Activated T-cell treated with anti-CD3 and anti-CD28 coated beads, Interleukin-2, amount 50 U/mL, for 72 hours (primary cell): ENCODE results near the gene MOK. TPM values are rescaled to one million over a fixed set of nuclear protein-coding genes. Genes with fewer than 3 reads are reported as not detected.

Experiments
- ATAC-seq, 2 donors: fragments of 150-1000 bp; cut with Tn5 transposase; replicated peaks in 1 of 2; 2 replicates each; pipeline ENCODE4 v1.10.0; 2021; ENCODE audit warnings: moderate library complexity in 2 of 2, mild to moderate bottlenecking in 1 of 2
- DNase-seq, 2 donors: peaks; one replicate each; pipeline ENCODE4 v3.0.0; 2021 to 2022; ENCODE audit warnings: mixed read lengths in 1 of 2
- H3K27ac Mint-ChIP-seq: one replicate; pipeline ENCODE4 v1.8.0; 2022; ENCODE audit warnings: mild to moderate bottlenecking, moderate library complexity, mixed read lengths
- H3K27me3 Mint-ChIP-seq: one replicate; pipeline ENCODE4 v1.8.0; 2022; ENCODE audit warnings: low read depth, mixed read lengths
- H3K36me3 Mint-ChIP-seq, 2 donors: one replicate each; pipeline ENCODE4 v1.8.0; 2022; ENCODE audit warnings: mixed read lengths in 2 of 2, mild to moderate bottlenecking in 1 of 2; ENCODE audit not compliant: insufficient read depth in 2 of 2
- H3K4me1 Mint-ChIP-seq: one replicate; pipeline ENCODE4 v1.8.0; 2022; ENCODE audit warnings: low read depth, mixed read lengths
- H3K4me3 Mint-ChIP-seq, 2 donors: one replicate each; pipeline ENCODE4 v1.8.0; 2022; ENCODE audit warnings: mild to moderate bottlenecking in 2 of 2, mixed read lengths in 2 of 2, moderate library complexity in 2 of 2
- H3K9me3 Mint-ChIP-seq, 2 donors: one replicate each; pipeline ENCODE4 v1.8.0; 2022; ENCODE audit warnings: mixed read lengths in 2 of 2
- total RNA-seq, 2 donors: library from RNA; stranded (reverse); gene quantifications; one replicate each; pipeline ENCODE4 v1.2.3, GENCODE V29; 2022

The MOK gene
- total RNA-seq, 2 donors from 2014 or later = 2.8 to 5.7 TPM

DNA sequence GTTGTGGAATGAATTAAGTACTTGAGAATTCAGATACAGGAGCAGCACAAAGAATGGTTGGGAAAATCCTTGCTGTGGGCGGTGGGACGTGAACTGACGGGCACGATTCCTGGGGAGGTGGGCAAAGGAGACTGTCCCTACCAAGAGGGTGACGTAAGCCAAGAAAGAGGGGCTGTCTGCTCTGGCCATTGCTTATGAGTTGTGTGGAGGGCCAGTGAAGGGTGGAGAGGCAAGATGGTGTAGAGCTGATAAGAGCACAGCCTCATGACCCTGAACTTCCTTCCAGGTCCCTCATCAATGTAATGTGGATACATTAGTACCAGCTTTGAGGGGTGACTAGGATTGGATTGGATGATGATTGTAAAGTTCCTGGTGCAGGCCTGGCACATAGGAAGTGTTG, 115.1 kb downstream of the MOK start:
- Mint-ChIP-seq H3K4me1 (peaks cover 50% of the 10 kb centered on the region), H3K27me3 (no peaks in the 10 kb centered on the region), H3K27ac (no peak overlapping the region), H3K4me3 (no peak overlapping the region), H3K36me3 (no peaks in the 10 kb centered on the region), H3K9me3 (no peaks in the 10 kb centered on the region)
- DNase-seq = no peak
- ATAC-seq = no peak

GRCh38 chr14:102188187-102188586, 116.8 kb downstream of the MOK start:
- peaks cover 57% of the 10 kb centered on the region for H3K4me1 Mint-ChIP-seq
- no peak overlapping the region for H3K4me3 Mint-ChIP-seq
- DNase-seq (no peak), ATAC-seq (no peak)
- no peaks in the 10 kb centered on the region for H3K27me3 Mint-ChIP-seq
- no peak overlapping the region for H3K27ac Mint-ChIP-seq
- H3K9me3 Mint-ChIP-seq = no peaks in the 10 kb centered on the region
- H3K36me3 Mint-ChIP-seq = no peaks in the 10 kb centered on the region

DNA sequence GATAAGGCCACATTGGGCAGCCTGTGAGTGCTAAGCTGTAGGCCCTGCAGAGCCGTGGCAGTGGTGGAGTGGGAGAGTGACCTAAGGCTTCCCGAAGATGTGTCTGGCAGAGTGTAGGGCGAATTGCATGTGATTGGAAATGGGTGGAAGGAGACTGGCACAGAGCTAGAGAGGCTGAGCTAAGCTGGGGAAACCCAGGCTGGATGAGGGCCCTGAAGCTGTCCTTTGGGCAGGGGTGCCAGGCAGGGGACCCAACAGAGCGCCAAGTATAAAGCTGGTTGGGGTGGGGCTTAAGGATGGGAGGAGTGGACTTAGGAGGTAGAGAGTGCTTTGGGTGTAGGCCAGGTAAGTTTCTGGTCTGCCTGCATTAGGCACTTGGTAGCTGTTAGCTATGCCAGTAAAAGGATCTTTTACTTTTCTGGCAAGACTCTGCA, 117.4 kb downstream of the MOK start:
- no peaks in the 10 kb centered on the region for H3K27me3 Mint-ChIP-seq
- H3K4me1 Mint-ChIP-seq = peaks cover 61% of the 10 kb centered on the region
- no peaks in the 10 kb centered on the region for H3K9me3 Mint-ChIP-seq
- no peak overlapping the region for H3K4me3 Mint-ChIP-seq
- no peaks in the 10 kb centered on the region for H3K36me3 Mint-ChIP-seq
- DNase-seq (no peak), ATAC-seq (no peak)
- H3K27ac Mint-ChIP-seq = peak overlapping the region; percentile 15

DNA sequence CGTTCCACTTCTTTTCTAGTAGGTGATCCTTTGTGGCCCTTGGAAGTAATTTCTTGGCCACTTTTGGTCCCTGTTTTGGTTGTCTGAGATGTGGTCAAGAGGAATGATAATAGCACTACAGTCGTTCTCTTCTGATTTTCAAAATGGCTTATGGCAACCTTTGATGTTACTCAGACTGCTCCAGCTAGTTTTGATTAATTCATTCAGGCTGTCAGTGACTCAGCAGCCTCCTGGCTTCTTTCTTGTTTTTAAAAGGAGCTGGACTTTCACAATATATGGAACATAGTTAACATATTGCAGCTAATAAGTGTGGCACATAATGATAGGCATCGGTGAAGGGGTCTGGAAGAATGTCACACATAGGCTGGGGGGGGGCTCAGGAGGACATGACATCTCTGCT, 117.9 kb downstream of the MOK start:
- ATAC-seq (no peak), DNase-seq (no peak)
- Mint-ChIP-seq H3K4me1 (peaks cover 66% of the 10 kb centered on the region), H3K27ac (peak overlapping the region; percentile 58), H3K27me3 (no peaks in the 10 kb centered on the region), H3K36me3 (no peaks in the 10 kb centered on the region), H3K9me3 (no peaks in the 10 kb centered on the region), H3K4me3 (no peak overlapping the region)

DNA sequence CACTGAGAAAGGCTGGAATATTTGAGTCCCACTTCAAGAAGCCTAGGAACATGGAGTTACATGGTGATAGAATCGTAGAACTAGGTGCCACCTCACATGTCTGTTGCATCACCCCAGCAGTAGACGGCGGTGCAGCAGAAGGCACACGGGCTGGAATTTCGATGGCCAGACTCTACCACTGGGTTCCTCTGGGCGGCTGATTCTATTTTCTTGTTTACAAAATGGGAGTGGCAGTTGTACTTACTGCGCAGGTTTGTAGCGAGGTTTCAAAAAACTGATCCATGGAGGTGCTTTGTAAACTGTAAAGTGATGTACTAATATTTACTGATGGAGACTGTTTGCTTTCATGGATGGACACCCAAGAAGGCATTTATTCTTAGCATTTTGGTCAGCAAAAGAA, 119.6 kb downstream of the MOK start:
- Mint-ChIP-seq H3K9me3 (no peaks in the 10 kb centered on the region), H3K4me3 (no peak overlapping the region), H3K4me1 (peaks cover 78% of the 10 kb centered on the region), H3K27me3 (no peaks in the 10 kb centered on the region), H3K27ac (peak overlapping the region; percentile 89), H3K36me3 (no peaks in the 10 kb centered on the region)
- ATAC-seq = no peak
- DNase-seq = no peak

DNA sequence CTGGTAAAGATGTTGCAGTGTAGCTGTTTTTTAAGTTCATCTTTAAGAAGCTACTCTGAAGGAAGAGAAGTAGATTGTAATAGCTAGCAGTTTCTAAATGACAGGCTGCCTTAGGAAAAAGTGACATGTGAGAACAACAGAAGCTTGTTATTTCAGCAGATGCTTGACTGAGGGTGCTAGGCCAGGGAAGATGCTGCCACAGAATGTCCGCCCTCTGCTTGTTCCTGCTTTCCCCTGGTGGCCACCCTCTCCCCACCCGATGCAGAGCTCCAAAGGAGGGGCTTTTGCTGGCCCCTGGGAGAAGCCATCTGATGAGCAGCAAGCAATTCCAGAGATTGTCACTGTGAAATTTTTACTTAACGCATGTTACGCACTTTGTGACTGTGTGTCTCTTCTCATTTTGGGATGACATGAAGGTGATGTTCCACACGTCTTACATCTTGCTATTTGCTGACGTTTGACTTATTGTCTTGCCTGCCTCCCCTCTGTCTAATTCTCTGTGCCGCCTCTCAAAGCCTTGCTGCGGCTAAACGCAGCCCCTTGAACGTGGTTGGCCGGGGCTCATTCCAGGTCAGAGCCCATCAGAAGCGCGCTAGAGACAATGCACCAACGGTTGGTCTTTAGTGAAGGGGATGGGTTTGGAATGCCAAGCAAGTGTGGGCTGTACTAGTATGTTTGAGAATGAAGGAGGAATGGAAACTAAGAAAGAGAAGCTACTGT, 120.5 kb downstream of the MOK start:
- peak overlapping the region; percentile 89 for H3K27ac Mint-ChIP-seq
- H3K4me1 Mint-ChIP-seq = peaks cover 75% of the 10 kb centered on the region
- ATAC-seq (peak; percentile 84 to 88), DNase-seq (peak; percentile 42 to 44)
- no peaks in the 10 kb centered on the region for H3K27me3 Mint-ChIP-seq
- H3K4me3 Mint-ChIP-seq = peak overlapping the region; percentile 80 to 88
- H3K9me3 Mint-ChIP-seq = no peaks in the 10 kb centered on the region
- H3K36me3 Mint-ChIP-seq = no peaks in the 10 kb centered on the region

GRCh38 chr14:102183886-102184285, 121.1 kb downstream of the MOK start:
- H3K9me3 Mint-ChIP-seq = no peaks in the 10 kb centered on the region
- H3K4me1 Mint-ChIP-seq = peaks cover 75% of the 10 kb centered on the region
- no peak for ATAC-seq
- H3K27ac Mint-ChIP-seq = peak overlapping the region; percentile 89
- no peaks in the 10 kb centered on the region for H3K36me3 Mint-ChIP-seq
- DNase-seq = no peak
- H3K27me3 Mint-ChIP-seq = no peaks in the 10 kb centered on the region
- H3K4me3 Mint-ChIP-seq = peak overlapping the region; percentile 80 to 88

- Mint-ChIP-seq H3K9me3 (no peaks in the 10 kb centered on the region), H3K27me3 (no peaks in the 10 kb centered on the region), H3K4me1 (peaks cover 76% of the 10 kb centered on the region), H3K27ac (peak overlapping the region; percentile 89), H3K4me3 (peak overlapping the region; percentile 80 to 88), H3K36me3 (no peaks in the 10 kb centered on the region)
- no peak for DNase-seq
- ATAC-seq = no peak
Measured at GRCh38 chr14:102182936-102183619, 121.9 kb downstream of the MOK start.

DNA sequence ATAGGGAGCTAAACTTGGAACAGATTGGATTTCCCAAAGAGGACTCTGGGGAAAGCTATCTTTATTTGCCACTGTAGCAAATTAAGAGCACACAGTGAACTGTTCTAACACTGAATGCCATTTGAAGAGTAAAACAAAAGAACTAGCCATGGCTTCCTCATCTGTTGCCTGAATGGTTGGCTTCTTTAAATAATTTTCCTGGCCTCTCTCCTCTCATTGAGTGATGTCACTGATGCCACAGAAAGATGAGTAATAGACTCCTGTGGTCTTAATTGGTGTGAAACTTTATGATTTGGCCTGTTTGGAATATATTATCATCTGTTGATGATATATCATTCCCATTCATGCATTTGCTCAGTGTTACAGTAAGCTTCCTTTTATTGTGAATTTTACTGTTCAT, 122.8 kb downstream of the MOK start:
- H3K4me3 Mint-ChIP-seq = peak overlapping the region in 1 of 2 donors; percentile 60
- no peaks in the 10 kb centered on the region for H3K27me3 Mint-ChIP-seq
- DNase-seq (peak in 1 of 2 donors; percentile 18), ATAC-seq (peak; percentile 77 to 79)
- H3K27ac Mint-ChIP-seq = peak overlapping the region; percentile 50
- peaks cover 78% of the 10 kb centered on the region for H3K4me1 Mint-ChIP-seq
- H3K9me3 Mint-ChIP-seq = no peaks in the 10 kb centered on the region
- H3K36me3 Mint-ChIP-seq = no peaks in the 10 kb centered on the region

- Mint-ChIP-seq H3K27ac (peak overlapping the region; percentile 95), H3K4me1 (peaks cover 80% of the 10 kb centered on the region), H3K36me3 (peaks cover 2% of the 10 kb centered on the region in 2 donors), H3K4me3 (peak overlapping the region in 1 of 2 donors; percentile 64), H3K9me3 (no peaks in the 10 kb centered on the region), H3K27me3 (no peaks in the 10 kb centered on the region)
- DNase-seq (no peak), ATAC-seq (no peak)
Measured at GRCh38 chr14:102181187-102181586, 123.8 kb downstream of the MOK start.

GRCh38 chr14:102180248-102180998, 124.5 kb downstream of the MOK start:
- no peaks in the 10 kb centered on the region for H3K27me3 Mint-ChIP-seq
- peak overlapping the region; percentile 95 for H3K27ac Mint-ChIP-seq
- ATAC-seq (no peak), DNase-seq (no peak)
- H3K4me3 Mint-ChIP-seq = peak overlapping the region in 1 of 2 donors; percentile 64
- peaks cover 80% of the 10 kb centered on the region for H3K4me1 Mint-ChIP-seq
- H3K9me3 Mint-ChIP-seq = no peaks in the 10 kb centered on the region
- peaks cover 2% of the 10 kb centered on the region in 2 donors for H3K36me3 Mint-ChIP-seq
